DMS79 treated with DMSO at 0.1 percent for 48 hours (cell line): Measurements from ENCODE around the gene RFC3.

ENCODE experiments used
- DNase-seq: peaks from one replicate; lab custom pipeline; 2025; lab: John Stamatoyannopoulos, UW

Gene RFC3

GRCh38 chr13:33865945-33866344 lies 48.0 kb downstream of the RFC3 start:
- DNase-seq = no peak

GRCh38 chr13:33867472-33867871 lies 49.5 kb downstream of the RFC3 start:
- DNase-seq = no peak

- no peak for DNase-seq
Observed at GRCh38 chr13:33868343-33868994, 50.5 kb downstream of the RFC3 start.

- DNase-seq = no peak
Observed at GRCh38 chr13:33869005-33869404, 51.1 kb downstream of the RFC3 start.

GRCh38 chr13:33870046-33870668 lies 52.2 kb downstream of the RFC3 start:
- DNase-seq = no peak

- no peak for DNase-seq
Observed at GRCh38 chr13:33871207-33872004, 53.5 kb downstream of the RFC3 start.

- DNase-seq = no peak
Observed at GRCh38 chr13:33872005-33872351, 54.0 kb downstream of the RFC3 start.

GRCh38 chr13:33873251-33873908 lies 55.4 kb downstream of the RFC3 start:
- DNase-seq = no peak

GRCh38 chr13:33874871-33875270 lies 56.9 kb downstream of the RFC3 start:
- DNase-seq = no peak

- no peak for DNase-seq
Observed at GRCh38 chr13:33875618-33876401, 57.9 kb downstream of the RFC3 start.

GRCh38 chr13:33876716-33877394 lies 58.9 kb downstream of the RFC3 start:
- no peak for DNase-seq

GRCh38 chr13:33879118-33879517 lies 61.2 kb downstream of the RFC3 start:
- DNase-seq = no peak

- no peak for DNase-seq
Observed at GRCh38 chr13:33882804-33883203, 64.9 kb downstream of the RFC3 start.

GRCh38 chr13:33884531-33885220 lies 66.7 kb downstream of the RFC3 start:
- no peak for DNase-seq
